ENCODE data around the gene AQP12A.

AQP12A gene

GRCh38 chr2:240649331-240649730 is 42.3 kb upstream of the AQP12A start:
- H3K4me1 ChIP-seq (ENCODE audit: insufficient read depth, low read length): no peaks in the 10 kb centered on the region
- ATAC-seq (ENCODE audit: insufficient read depth, low read depth) (no peak), DNase-seq (no peak)
- H2AFZ ChIP-seq (ENCODE audit: low read depth, low read length): no peak overlapping the region
- no peak overlapping the region for H3K4me2 ChIP-seq (ENCODE audit: insufficient read depth, low read length)
- H3K27ac ChIP-seq (ENCODE audit: low read length): no peak overlapping the region
- TF ChIP-seq CTCF (IDR thresholded peaks at IDR 0.05; ENCODE audit: borderline replicate concordance, extremely low read depth, low read length, poor library complexity, severe bottlenecking) (no peak), EZH2 (IDR thresholded peaks at IDR 0.05; ENCODE audit: borderline replicate concordance, low read depth, low read length, severe bottlenecking) (no peak)
- H3K4me3 ChIP-seq (ENCODE audit: low read depth in 1 of 2, low read length in 2 of 2): no peak overlapping the region
- H3K79me2 ChIP-seq (ENCODE audit: insufficient read depth, low read length): no peaks in the 10 kb centered on the region
- peaks cover 9% of the 10 kb centered on the region; the same call in 1 of the 2 replicates for H4K20me1 ChIP-seq (ENCODE audit: insufficient read depth, low read length)
- H3K36me3 ChIP-seq (ENCODE audit: insufficient read depth, low read length): no peaks in the 10 kb centered on the region
- H3K9me3 ChIP-seq (ENCODE audit: insufficient read depth, low read length, severe bottlenecking): no peaks in the 10 kb centered on the region
- no peak overlapping the region for H3K9ac ChIP-seq (ENCODE audit: low read depth, low read length)
- H3K27me3 ChIP-seq (ENCODE audit: insufficient read depth, low read length, poor library complexity): peaks cover 17% of the 10 kb centered on the region

- ATAC-seq (ENCODE audit: insufficient read depth, low read depth): no peak
- no peak for DNase-seq
- no peak for TF ChIP-seq EZH2 (IDR thresholded peaks at IDR 0.05; ENCODE audit: borderline replicate concordance, low read depth, low read length, severe bottlenecking)
- no peak for TF ChIP-seq CTCF (IDR thresholded peaks at IDR 0.05; ENCODE audit: borderline replicate concordance, extremely low read depth, low read length, poor library complexity, severe bottlenecking)
These were observed 41.3 kb upstream of the AQP12A start for GRCh38 chr2:240650254-240650965.

GRCh38 chr2:240651185-240651584 is 40.5 kb upstream of the AQP12A start:
- Histone ChIP-seq H3K27ac (ENCODE audit: low read length) (no peak overlapping the region), H4K20me1 (ENCODE audit: insufficient read depth, low read length) (peaks cover 9% of the 10 kb centered on the region; the same call in 1 of the 2 replicates), H3K79me2 (ENCODE audit: insufficient read depth, low read length) (no peaks in the 10 kb centered on the region), H3K9ac (ENCODE audit: low read depth, low read length) (no peak overlapping the region), H2AFZ (ENCODE audit: low read depth, low read length) (no peak overlapping the region), H3K27me3 (ENCODE audit: insufficient read depth, low read length, poor library complexity) (peaks cover 27% of the 10 kb centered on the region), H3K4me1 (ENCODE audit: insufficient read depth, low read length) (no peaks in the 10 kb centered on the region), H3K4me2 (ENCODE audit: insufficient read depth, low read length) (no peak overlapping the region), H3K4me3 (ENCODE audit: low read depth in 1 of 2, low read length in 2 of 2) (no peak overlapping the region), H3K36me3 (ENCODE audit: insufficient read depth, low read length) (no peaks in the 10 kb centered on the region), H3K9me3 (ENCODE audit: insufficient read depth, low read length, severe bottlenecking) (no peaks in the 10 kb centered on the region)
- no peak for DNase-seq
- TF ChIP-seq EZH2 (IDR thresholded peaks at IDR 0.05; ENCODE audit: borderline replicate concordance, low read depth, low read length, severe bottlenecking): no peak
- TF ChIP-seq CTCF (IDR thresholded peaks at IDR 0.05; ENCODE audit: borderline replicate concordance, extremely low read depth, low read length, poor library complexity, severe bottlenecking): no peak
- ATAC-seq (ENCODE audit: insufficient read depth, low read depth): no peak

More at GRCh38 chr2:240650254-240650965, 41.3 kb upstream of the AQP12A start:
- Histone ChIP-seq H4K20me1 (ENCODE audit: insufficient read depth, low read length) (peaks cover 9% of the 10 kb centered on the region; the same call in 1 of the 2 replicates), H3K27me3 (ENCODE audit: insufficient read depth, low read length, poor library complexity) (peaks cover 21% of the 10 kb centered on the region), H3K9ac (ENCODE audit: low read depth, low read length) (no peak overlapping the region), H3K9me3 (ENCODE audit: insufficient read depth, low read length, severe bottlenecking) (no peaks in the 10 kb centered on the region), H3K4me1 (ENCODE audit: insufficient read depth, low read length) (no peaks in the 10 kb centered on the region), H3K4me2 (ENCODE audit: insufficient read depth, low read length) (no peak overlapping the region), H3K27ac (ENCODE audit: low read length) (no peak overlapping the region), H2AFZ (ENCODE audit: low read depth, low read length) (no peak overlapping the region), H3K4me3 (ENCODE audit: low read depth in 1 of 2, low read length in 2 of 2) (no peak overlapping the region), H3K79me2 (ENCODE audit: insufficient read depth, low read length) (no peaks in the 10 kb centered on the region), H3K36me3 (ENCODE audit: insufficient read depth, low read length) (no peaks in the 10 kb centered on the region)
